Activated B cell treated with CpG ODN at 0.5 μM for 24 hours (primary cell): Measurements from ENCODE around the gene ARHGAP6. TPM values are rescaled to one million over a fixed set of nuclear protein-coding genes. Genes with fewer than 3 reads are reported as not detected.

Experiments used
- ATAC-seq: fragments of 200-7000 bp; cut with Tn5 transposase; one replicate; pipeline ENCODE4 v1.10.0; 2021; ENCODE audit warnings: low read depth, mild to moderate bottlenecking, moderate library complexity
- CTCF ChIA-PET: fragments of 350-600 bp; sonication (Branson Sonifier 250); formaldehyde crosslinking; loops from one replicate; lab custom pipeline; 2021; ENCODE audit warnings: antibody characterized with exemption; lab: Charles Lee
- POLR2A ChIA-PET: fragments of 350-600 bp; sonication (Branson Sonifier 250); formaldehyde crosslinking; loops from one replicate; lab custom pipeline; 2021; ENCODE audit warnings: antibody characterized with exemption; lab: Charles Lee
- DNase-seq: peaks from one replicate; pipeline ENCODE4 v3.0.0; 2022
- H3K27ac Mint-ChIP-seq: one replicate; pipeline ENCODE4 v1.8.0; 2020; ENCODE audit warnings: mixed read lengths
- H3K27me3 Mint-ChIP-seq: one replicate; pipeline ENCODE4 v1.8.0; 2021; ENCODE audit warnings: mixed read lengths
- H3K36me3 Mint-ChIP-seq: one replicate; pipeline ENCODE4 v1.8.0; 2021; ENCODE audit warnings: low read depth, mixed read lengths
- H3K4me1 Mint-ChIP-seq: one replicate; pipeline ENCODE4 v1.8.0; 2021; ENCODE audit warnings: mixed read lengths
- H3K4me3 Mint-ChIP-seq: one replicate; pipeline ENCODE4 v1.8.0; 2020; ENCODE audit warnings: mild to moderate bottlenecking, mixed read lengths
- H3K9me3 Mint-ChIP-seq: one replicate; pipeline ENCODE4 v1.8.0; 2020; ENCODE audit warnings: mixed read lengths
- CTCF ChIP-seq: fragments of 200-600 bp; IDR thresholded peaks from one replicate; pipeline ENCODE4 v1.8.0; 2022; ENCODE audit warnings: antibody characterized with exemption, mild to moderate bottlenecking
- intact Hi-C: fragments of 100-400 bp; cut with micrococcal nuclease; formaldehyde crosslinking; loops from one replicate; pipeline ENCODE4 v1.15.1; 2024
- total RNA-seq: library from RNA; stranded (reverse); gene quantifications from 2 replicates; pipeline ENCODE4 v1.2.3, GENCODE V29; 2022

The ARHGAP6 gene
- total RNA-seq, 1 donor from 2014 or later: 0.42 TPM

GRCh38 chrX:11663875-11664210, 1.9 kb downstream of the ARHGAP6 start:
- intact Hi-C loops: no loop called here
- no peak for TF ChIP-seq CTCF
- Mint-ChIP-seq H3K4me1 (peaks cover 2% of the 10 kb centered on the region), H3K9me3 (no peaks in the 10 kb centered on the region), H3K36me3 (no peaks in the 10 kb centered on the region), H3K4me3 (no peak overlapping the region), H3K27me3 (peaks cover 28% of the 10 kb centered on the region), H3K27ac (no peak overlapping the region)
- ChIA-PET POLR2A (no interaction called here), CTCF (no interaction called here)
- ATAC-seq: no peak
- DNase-seq: no peak

GRCh38 chrX:11655282-11656015, 10.3 kb downstream of the ARHGAP6 start:
- Mint-ChIP-seq H3K9me3 (no peaks in the 10 kb centered on the region), H3K4me3 (no peak overlapping the region), H3K27me3 (peaks cover 2% of the 10 kb centered on the region), H3K4me1 (no peaks in the 10 kb centered on the region), H3K36me3 (no peaks in the 10 kb centered on the region), H3K27ac (no peak overlapping the region)
- intact Hi-C loops: no loop called here
- DNase-seq: no peak
- ChIA-PET POLR2A (no interaction called here), CTCF (no interaction called here)
- no peak for TF ChIP-seq CTCF
- ATAC-seq: no peak

- no peak for TF ChIP-seq CTCF
Measured at GRCh38 chrX:11648705-11649519, 16.8 kb downstream of the ARHGAP6 start.

GRCh38 chrX:11647138-11647537, 18.6 kb downstream of the ARHGAP6 start:
- Mint-ChIP-seq H3K9me3 (no peaks in the 10 kb centered on the region), H3K27ac (no peak overlapping the region), H3K27me3 (peaks cover 4% of the 10 kb centered on the region), H3K4me1 (no peaks in the 10 kb centered on the region), H3K4me3 (no peak overlapping the region), H3K36me3 (no peaks in the 10 kb centered on the region)
- ChIA-PET POLR2A (no interaction called here), CTCF (no interaction called here)
- intact Hi-C loops: no loop called here
- DNase-seq (no peak), ATAC-seq (no peak)
- no peak for TF ChIP-seq CTCF

More at GRCh38 chrX:11648705-11649519, 16.8 kb downstream of the ARHGAP6 start:
- H3K27ac Mint-ChIP-seq: no peak overlapping the region
- intact Hi-C loops: no loop called here
- no peaks in the 10 kb centered on the region for H3K9me3 Mint-ChIP-seq
- no peaks in the 10 kb centered on the region for H3K4me1 Mint-ChIP-seq
- ChIA-PET CTCF (no interaction called here), POLR2A (no interaction called here)
- H3K36me3 Mint-ChIP-seq: no peaks in the 10 kb centered on the region
- ATAC-seq (no peak), DNase-seq (no peak)
- no peak overlapping the region for H3K4me3 Mint-ChIP-seq
- peaks cover under 1% of the 10 kb centered on the region for H3K27me3 Mint-ChIP-seq

- H3K9me3 Mint-ChIP-seq: no peaks in the 10 kb centered on the region
- ATAC-seq: no peak
- no peak for DNase-seq
- peaks cover 5% of the 10 kb centered on the region for H3K27me3 Mint-ChIP-seq
- CTCF ChIA-PET: no interaction called here
- no peak for TF ChIP-seq CTCF
- H3K27ac Mint-ChIP-seq: no peak overlapping the region
- no peak overlapping the region for H3K4me3 Mint-ChIP-seq
- no peaks in the 10 kb centered on the region for H3K4me1 Mint-ChIP-seq
- intact Hi-C loops: no loop called here
- POLR2A ChIA-PET: no interaction called here
- no peaks in the 10 kb centered on the region for H3K36me3 Mint-ChIP-seq
Measured at GRCh38 chrX:11641349-11642065, 24.2 kb downstream of the ARHGAP6 start.
